Bronchial epithelial cell (primary cell): ENCODE measurements around the gene ATP6V0E2. TPM values are rescaled to one million over a fixed set of nuclear protein-coding genes. Genes with fewer than 3 reads are reported as not detected.

ENCODE experiments used
- DNase-seq: peaks from one replicate; pipeline ENCODE4 v3.0.0-alpha.2; 2010; ENCODE audit warnings: low read depth
- FAIRE-seq: peaks from 2 replicates; lab custom pipeline; 2011; peaks lifted over from hg19 to GRCh38; lab: Jason Lieb, UNC
- H3K27me3 ChIP-seq: 2 replicates; pipeline ENCODE4 v1.5.1; 2011; ENCODE audit warnings: low read length; ENCODE audit not compliant: control insufficient read depth, insufficient read depth
- H3K36me3 ChIP-seq: 2 replicates; pipeline ENCODE4 v1.5.1; 2011; ENCODE audit warnings: low read length; ENCODE audit not compliant: control insufficient read depth, insufficient read depth
- H3K4me3 ChIP-seq: 2 replicates; pipeline ENCODE4 v1.5.1; 2011; ENCODE audit warnings: mild to moderate bottlenecking, low read depth, low read length, control low read depth
- CTCF ChIP-seq: IDR thresholded peaks from 2 replicates; pipeline ENCODE4 v1.5.1; 2011; ENCODE audit warnings: mild to moderate bottlenecking, moderate library complexity, low read length, control low read depth, inconsistent platforms; ENCODE audit not compliant: insufficient read depth, severe bottlenecking
- total RNA-seq: library from RNA; depleted of rRNA; stranded (reverse); fragments of >200 nt; gene quantifications from 2 replicates; pipeline ENCODE4 v1.2.1, GENCODE V29; 2014

The ATP6V0E2 gene
- total RNA-seq, 1 donor from 2014 or later: 1.6 TPM

GRCh38 chr7:149862156-149862555 is 11.6 kb upstream of the ATP6V0E2 start:
- DNase-seq (no peak), FAIRE-seq (no peak)
- H3K4me3 ChIP-seq: no peak overlapping the region
- no peak for TF ChIP-seq CTCF
- H3K36me3 ChIP-seq: peaks cover 2% of the 10 kb centered on the region
- H3K27me3 ChIP-seq: no peaks in the 10 kb centered on the region

GRCh38 chr7:149863500-149863899 is 10.3 kb upstream of the ATP6V0E2 start:
- no peak for DNase-seq
- Histone ChIP-seq H3K36me3 (peaks cover 2% of the 10 kb centered on the region), H3K27me3 (no peaks in the 10 kb centered on the region), H3K4me3 (no peak overlapping the region)
- no peak for TF ChIP-seq CTCF
- no peak for FAIRE-seq

- TF ChIP-seq CTCF: no peak
- H3K4me3 ChIP-seq: no peak overlapping the region
- DNase-seq: no peak
- no peak for FAIRE-seq
- H3K36me3 ChIP-seq: peaks cover 2% of the 10 kb centered on the region
- H3K27me3 ChIP-seq: no peaks in the 10 kb centered on the region
These were observed 9.7 kb upstream of the ATP6V0E2 start for GRCh38 chr7:149864023-149864422.

GRCh38 chr7:149864751-149865150 is 9.0 kb upstream of the ATP6V0E2 start:
- no peak overlapping the region for H3K4me3 ChIP-seq
- no peak for DNase-seq
- no peaks in the 10 kb centered on the region for H3K27me3 ChIP-seq
- TF ChIP-seq CTCF: no peak
- no peak for FAIRE-seq
- H3K36me3 ChIP-seq: peaks cover 2% of the 10 kb centered on the region

GRCh38 chr7:149865437-149865836 is 8.3 kb upstream of the ATP6V0E2 start:
- Histone ChIP-seq H3K36me3 (peaks cover 1% of the 10 kb centered on the region), H3K27me3 (no peaks in the 10 kb centered on the region), H3K4me3 (no peak overlapping the region)
- FAIRE-seq (no peak), DNase-seq (peak; percentile 20)
- no peak for TF ChIP-seq CTCF

- DNase-seq (no peak), FAIRE-seq (no peak)
- Histone ChIP-seq H3K27me3 (no peaks in the 10 kb centered on the region), H3K36me3 (peaks cover 1% of the 10 kb centered on the region), H3K4me3 (no peak overlapping the region)
- no peak for TF ChIP-seq CTCF
These were observed 7.5 kb upstream of the ATP6V0E2 start for GRCh38 chr7:149866139-149866778.
